GM19468 (cell line): ENCODE measurements around the gene PDE11A.

ENCODE experiments used
- ATAC-seq: cut with Tn5 transposase; IDR thresholded peaks from one replicate; pipeline ENCODE4 v1.9.1; 2021; ENCODE audit warnings: mild to moderate bottlenecking, moderate library complexity, moderate number of reproducible peaks; ENCODE audit not compliant: unreplicated experiment; ENCODE audit errors: extremely low read depth

PDE11A gene

DNA sequence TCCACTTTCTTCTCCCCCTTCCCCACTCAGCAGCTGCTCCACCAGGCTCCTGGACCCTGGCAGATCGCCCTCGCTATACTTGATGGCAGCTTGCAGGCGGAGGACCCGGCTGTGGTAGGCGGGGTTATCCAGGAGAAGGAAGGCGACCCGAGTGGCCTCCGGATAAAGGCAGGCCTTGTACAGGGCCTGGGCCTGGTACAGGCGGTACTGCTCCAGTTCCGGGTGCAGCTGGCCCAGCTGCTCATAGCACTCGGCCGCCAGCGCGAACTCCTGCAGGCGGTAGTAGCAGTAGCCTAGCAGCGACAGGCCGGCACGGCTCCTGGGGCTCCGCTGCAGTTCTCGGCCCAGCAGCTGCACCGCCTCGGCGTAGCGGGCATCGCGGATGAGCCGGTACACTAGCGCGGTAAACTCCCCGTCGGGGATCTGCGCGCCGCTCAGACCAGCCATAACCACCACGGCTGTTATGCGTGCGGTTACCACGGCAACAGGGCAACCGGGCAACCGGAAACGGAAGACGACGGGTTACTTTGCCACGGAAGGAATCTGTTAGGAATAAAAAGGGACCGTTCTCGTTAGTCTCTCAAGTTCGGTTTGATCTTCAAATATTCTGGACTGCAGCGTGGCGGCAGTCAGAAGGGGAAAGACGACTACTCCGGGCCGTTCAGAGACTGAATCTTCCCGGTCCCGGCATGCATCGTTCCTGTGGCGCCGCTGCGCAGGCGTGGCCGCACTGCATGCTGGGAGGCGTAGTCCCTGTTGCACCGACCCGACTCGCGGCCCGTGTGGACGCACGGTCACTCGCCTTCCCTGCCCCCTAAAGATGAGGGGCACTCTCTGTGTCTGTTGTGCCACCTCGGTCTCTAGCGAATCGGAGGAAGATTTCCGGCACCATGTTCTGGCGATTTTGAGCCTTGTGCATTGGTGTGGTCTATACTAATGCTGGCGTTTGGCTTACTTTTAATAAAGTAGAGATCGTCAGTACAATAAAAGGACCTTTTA lies 454.0 kb downstream of the PDE11A start:
- ATAC-seq, result peak; percentile 89

- no peak for ATAC-seq
These were observed 454.7 kb downstream of the PDE11A start for GRCh38 chr2:177617849-177618248.

DNA sequence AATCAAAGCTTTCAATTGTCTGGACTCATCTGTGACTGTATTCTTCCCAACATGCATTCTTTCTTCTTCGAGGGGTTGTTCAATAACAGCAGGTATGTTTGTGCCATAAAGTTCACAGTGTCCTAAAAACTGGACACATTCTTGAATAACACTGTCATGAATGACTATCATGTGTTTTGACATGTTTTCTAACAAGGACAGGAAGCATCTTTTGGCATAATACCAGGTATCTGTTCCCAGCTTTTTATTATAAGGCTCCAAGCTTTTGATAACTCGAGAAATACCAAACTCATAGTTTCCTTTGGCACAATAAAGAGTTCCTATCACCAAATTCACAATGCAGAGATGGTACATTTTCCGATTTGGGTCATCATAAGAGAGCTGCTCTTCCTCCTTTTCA lies 455.8 kb downstream of the PDE11A start:
- no peak for ATAC-seq

- ATAC-seq, result no peak
These were observed 456.5 kb downstream of the PDE11A start for GRCh38 chr2:177616066-177616465.

GRCh38 chr2:177612659-177613058 lies 459.9 kb downstream of the PDE11A start:
- ATAC-seq, result no peak

- ATAC-seq, result no peak
These were observed 461.2 kb downstream of the PDE11A start for GRCh38 chr2:177611310-177611886.

DNA sequence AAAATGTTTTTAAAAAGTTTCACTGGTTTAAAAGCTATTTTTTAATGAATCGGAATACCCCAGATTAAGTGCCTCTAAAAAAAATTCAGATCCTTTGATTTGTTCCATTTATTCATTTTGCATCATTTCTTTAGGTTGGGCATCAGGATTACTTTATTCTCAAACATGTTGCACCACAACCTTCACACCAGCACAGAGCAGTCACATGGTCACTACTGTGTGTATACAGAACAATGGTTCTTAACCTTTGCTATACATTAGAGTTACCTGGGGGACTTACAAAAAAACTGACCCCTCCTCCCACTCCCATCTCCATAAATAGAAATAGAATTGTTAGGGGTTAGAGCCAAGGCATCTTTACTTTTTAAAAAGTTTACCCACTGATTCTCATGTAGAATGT lies 461.8 kb downstream of the PDE11A start:
- ATAC-seq, result no peak

GRCh38 chr2:177606636-177607035 lies 465.9 kb downstream of the PDE11A start:
- no peak for ATAC-seq

- ATAC-seq, result no peak
These were observed 468.1 kb downstream of the PDE11A start for GRCh38 chr2:177604271-177605065.

GRCh38 chr2:177603768-177604167 lies 468.8 kb downstream of the PDE11A start:
- ATAC-seq, result no peak

- no peak for ATAC-seq
These were observed 469.4 kb downstream of the PDE11A start for GRCh38 chr2:177603181-177603580.

DNA sequence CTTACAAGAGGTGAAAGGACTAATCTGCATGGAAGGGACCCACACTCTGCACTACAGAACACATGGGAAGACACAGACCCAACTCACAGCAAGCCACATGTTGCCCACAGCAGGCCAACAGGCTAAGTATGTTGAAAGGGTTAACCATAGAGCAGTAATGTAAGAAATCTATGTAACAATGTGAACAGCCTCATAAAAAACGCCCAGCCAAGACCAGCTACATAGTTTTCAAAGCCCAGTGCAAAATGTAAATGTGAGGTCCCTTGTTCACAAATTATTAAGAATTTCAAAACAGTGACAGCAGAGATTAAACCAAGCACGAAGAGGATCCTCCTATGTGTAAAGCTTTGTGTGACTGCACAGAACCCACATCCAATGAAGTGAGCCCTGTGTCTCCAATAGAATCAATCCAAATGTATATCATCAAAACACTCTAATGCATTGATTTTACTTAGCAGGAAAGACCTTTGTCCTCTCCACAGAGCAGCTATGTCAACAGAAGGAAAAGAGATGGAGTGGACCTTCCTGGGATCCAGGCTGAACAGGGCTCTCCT lies 469.9 kb downstream of the PDE11A start:
- no peak for ATAC-seq

DNA sequence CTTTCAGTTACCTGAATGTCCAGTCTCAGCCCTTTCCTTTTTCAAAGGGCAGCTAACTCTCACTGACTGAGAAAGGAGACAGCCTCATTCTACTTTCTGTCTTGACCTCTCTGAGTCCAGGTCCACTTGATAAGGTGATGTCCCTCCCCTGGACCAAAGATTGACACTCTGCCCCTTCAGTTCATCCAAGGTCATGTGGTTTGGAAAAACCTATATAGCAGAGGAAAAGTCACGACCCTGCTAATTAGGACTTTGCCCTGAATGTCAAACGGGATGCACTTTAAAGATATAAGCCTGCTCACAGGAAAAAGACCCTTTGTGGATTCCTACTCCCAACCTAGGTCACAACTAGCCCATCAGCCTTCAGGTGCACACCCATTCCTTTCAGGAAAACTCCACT lies 471.7 kb downstream of the PDE11A start:
- no peak for ATAC-seq

DNA sequence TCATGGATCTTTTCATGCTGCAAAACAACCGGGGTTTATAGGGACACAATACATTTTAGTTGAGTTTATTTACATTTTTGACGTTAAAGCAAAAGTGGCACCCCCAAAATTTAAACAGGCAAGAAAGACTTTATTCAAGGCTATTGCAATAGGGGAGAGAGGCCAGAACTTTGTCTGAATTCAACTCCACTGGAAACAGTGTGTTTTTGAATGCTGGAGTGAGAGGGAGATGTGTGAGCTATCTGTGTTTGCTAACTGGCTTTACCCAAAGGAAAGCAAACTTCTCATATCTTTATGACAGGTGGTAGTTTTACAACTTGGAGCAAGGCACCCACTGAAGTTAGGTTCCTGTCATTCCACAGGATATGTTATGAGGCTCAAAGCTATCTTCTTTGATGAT lies 472.6 kb downstream of the PDE11A start:
- ATAC-seq, result no peak

DNA sequence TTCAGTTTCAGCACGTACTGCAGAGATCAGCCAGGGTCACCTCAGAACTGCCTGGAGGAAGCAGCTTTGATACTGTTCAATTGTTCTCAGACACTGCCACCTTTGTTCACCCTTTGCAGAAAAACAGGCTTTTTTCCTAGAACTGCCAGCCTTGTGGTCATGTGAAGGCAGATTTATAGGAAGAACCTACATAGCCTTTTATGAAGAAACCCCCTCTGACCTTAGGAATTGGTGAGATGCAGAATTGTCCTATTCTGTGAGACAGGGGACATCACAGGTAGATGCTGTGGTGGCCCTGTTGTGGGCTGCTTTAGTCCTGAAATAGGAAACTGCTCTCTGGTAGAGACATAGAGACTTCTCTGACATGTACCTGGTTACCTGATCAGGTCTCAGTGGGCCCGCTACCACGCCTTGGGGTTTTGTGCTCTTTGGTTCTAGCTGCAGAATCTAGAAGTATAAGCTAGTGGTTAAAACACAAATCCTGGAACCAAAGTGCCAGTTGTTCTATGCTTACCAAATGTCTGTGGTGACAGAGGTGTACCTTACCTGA lies 473.4 kb downstream of the PDE11A start:
- ATAC-seq, result no peak

DNA sequence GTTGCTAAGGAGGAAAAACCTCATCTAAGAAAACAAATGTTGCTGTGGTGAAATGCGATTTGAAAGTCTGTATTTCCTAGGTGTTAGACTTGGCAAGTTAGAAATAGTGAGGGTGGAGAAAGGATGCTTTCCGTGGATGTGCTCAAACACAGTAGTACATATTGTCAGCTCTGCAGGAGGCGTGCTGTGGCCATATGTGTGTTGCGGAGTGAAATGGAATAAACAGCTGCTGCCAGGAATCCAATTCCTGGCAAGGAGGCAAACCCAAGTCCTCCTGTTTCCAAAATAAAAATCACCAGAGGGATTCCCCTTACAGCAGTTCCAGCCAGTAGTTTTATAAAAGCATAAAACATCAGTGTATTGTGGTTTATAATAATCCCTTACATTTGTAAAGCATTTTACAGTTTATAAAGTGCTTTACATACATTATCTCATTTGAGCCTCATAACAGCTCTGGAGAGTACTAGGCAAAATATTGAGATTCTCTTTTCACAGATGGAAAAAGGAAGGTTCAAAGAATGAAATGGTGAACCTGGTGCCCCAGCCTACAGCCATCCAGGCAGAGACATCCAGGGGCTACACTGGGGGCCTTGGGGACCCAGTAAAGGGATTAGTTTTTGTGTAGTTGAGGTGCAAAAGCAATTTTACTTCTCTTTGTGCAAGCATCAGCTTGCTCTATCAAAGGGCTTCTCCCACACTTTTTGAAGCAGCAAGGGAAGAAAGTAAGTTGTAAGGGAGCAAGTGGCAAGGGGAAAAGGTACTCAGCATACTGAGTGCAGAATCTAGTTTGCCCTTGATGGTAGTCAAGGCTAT lies 474.0 kb downstream of the PDE11A start:
- no peak for ATAC-seq

- no peak for ATAC-seq
These were observed 474.8 kb downstream of the PDE11A start for GRCh38 chr2:177597759-177598158.

DNA sequence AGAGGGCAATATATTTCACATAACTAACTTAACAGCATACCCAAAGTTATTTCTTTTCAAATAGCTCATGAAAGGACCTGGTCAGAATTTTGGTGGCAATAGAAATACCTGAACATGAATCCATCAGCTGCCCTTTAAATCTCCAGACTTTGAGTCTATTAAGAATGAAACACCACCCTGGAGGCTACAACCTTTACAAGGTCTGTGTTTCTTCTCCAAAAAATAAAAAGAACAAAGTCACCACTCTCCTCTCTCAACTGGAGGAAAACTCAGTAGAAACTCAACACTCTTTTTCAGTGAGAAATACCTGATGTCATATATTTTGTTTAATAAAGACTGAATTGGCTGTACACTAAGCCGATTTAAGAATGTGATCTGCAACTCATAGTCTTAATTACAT lies 475.7 kb downstream of the PDE11A start:
- no peak for ATAC-seq

DNA sequence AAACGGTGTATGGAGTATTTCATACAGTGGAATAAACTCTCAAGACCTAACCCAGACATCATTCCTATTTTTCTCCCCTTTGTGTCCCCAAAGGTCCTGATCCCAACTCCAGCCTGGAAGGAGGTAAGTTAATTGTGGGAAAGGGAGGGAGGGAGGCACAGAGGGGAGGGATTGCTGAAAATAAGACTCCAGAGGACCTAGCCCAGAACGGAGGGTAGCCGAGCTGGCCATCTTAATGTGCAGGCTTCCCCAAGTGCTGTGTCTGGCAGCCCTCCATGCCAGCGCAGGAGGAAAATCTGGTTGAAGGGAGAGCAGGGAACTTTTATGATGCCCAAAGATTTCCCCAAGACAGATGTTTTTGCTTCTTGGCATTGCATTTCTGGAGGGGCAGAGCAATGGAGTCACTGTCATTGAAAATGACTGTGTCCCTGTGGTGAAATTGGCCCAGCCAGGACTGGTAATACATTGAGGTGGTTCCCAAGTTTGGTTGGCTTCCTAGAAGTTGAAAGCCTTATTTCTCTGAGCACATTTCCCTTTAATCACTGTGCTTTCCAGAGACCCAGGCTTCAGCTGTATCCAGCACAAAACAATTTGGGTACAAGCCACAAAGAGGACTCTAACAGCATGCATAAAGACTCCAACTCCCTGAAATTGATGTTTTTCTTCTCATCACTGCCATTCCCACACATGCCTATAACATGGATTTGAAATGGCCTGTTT lies 477.3 kb downstream of the PDE11A start:
- no peak for ATAC-seq
